ENCODE data around the gene RHOG. TPM values are rescaled to one million over a fixed set of nuclear protein-coding genes. Genes with fewer than 3 reads are reported as not detected.
"Not testable (repeated sequence)": the region's sequence is repeated elsewhere in the genome, so short reads cannot be mapped to it uniquely, and the experiment has no call there.

RHOG gene
- total and polyA plus RNA-seq, 2 experiments from 2014 or later: 18.0 to 36.9 TPM

- H3K27ac ChIP-seq: no peak overlapping the region
- H4K20me1 ChIP-seq (ENCODE audit: insufficient read depth, poor library complexity, severe bottlenecking): no peaks in the 10 kb centered on the region
- 79% methylated on average over 2 of the region's 2 CpGs for WGBS (ENCODE audit: low lambda C conversion rate, missing lambda C conversion rate)
- no peak overlapping the region for H3K4me2 ChIP-seq
- H3K79me2 ChIP-seq: no peaks in the 10 kb centered on the region
- H3K27me3 ChIP-seq: no peaks in the 10 kb centered on the region
- no peak for DNase-seq (ENCODE audit: low spot score)
- no peak overlapping the region for H3K4me3 ChIP-seq
- H2AFZ ChIP-seq: no peak overlapping the region
- H3K9me2 ChIP-seq (replicated peaks; ENCODE audit: insufficient read depth): no peaks in the 10 kb centered on the region
- TF ChIP-seq CTCF (IDR thresholded peaks at IDR 0.05; ENCODE audit: poor library complexity) (no peak), EZH2 (IDR thresholded peaks at IDR 0.05; ENCODE audit: borderline replicate concordance) (no peak), EZH2phosphoT487 (IDR thresholded peaks at IDR 0.05; ENCODE audit: low read depth, severe bottlenecking, unreplicated experiment) (no peak)
- no peaks in the 10 kb centered on the region for H3K36me3 ChIP-seq (replicated peaks; ENCODE audit: insufficient read depth, low read depth)
- H3K9me3 ChIP-seq (ENCODE audit: low read depth): no peaks in the 10 kb centered on the region
- no peaks in the 10 kb centered on the region for H3K4me1 ChIP-seq (ENCODE audit: insufficient read depth)
Observed at GRCh38 chr11:3816673-3817072, 24.1 kb downstream of the RHOG start.

GRCh38 chr11:3815845-3816244, 24.9 kb downstream of the RHOG start:
- WGBS (ENCODE audit: low lambda C conversion rate, missing lambda C conversion rate): 68% methylated on average over 4 of the region's 4 CpGs
- Histone ChIP-seq H3K27ac (no peak overlapping the region), H3K9me3 (ENCODE audit: low read depth) (no peaks in the 10 kb centered on the region), H3K9me2 (replicated peaks; ENCODE audit: insufficient read depth) (no peaks in the 10 kb centered on the region), H3K4me3 (no peak overlapping the region), H2AFZ (no peak overlapping the region), H3K79me2 (no peaks in the 10 kb centered on the region), H3K27me3 (no peaks in the 10 kb centered on the region), H3K4me1 (ENCODE audit: insufficient read depth) (no peaks in the 10 kb centered on the region), H4K20me1 (ENCODE audit: insufficient read depth, poor library complexity, severe bottlenecking) (no peaks in the 10 kb centered on the region), H3K36me3 (replicated peaks; ENCODE audit: insufficient read depth, low read depth) (no peaks in the 10 kb centered on the region), H3K4me2 (no peak overlapping the region)
- no peak for TF ChIP-seq CTCF (IDR thresholded peaks at IDR 0.05; ENCODE audit: poor library complexity)
- no peak for TF ChIP-seq EZH2 (IDR thresholded peaks at IDR 0.05; ENCODE audit: borderline replicate concordance)
- no peak for TF ChIP-seq EZH2phosphoT487 (IDR thresholded peaks at IDR 0.05; ENCODE audit: low read depth, severe bottlenecking, unreplicated experiment)
- no peak for DNase-seq (ENCODE audit: low spot score)

- not testable (repeated sequence) for H3K4me2 ChIP-seq; H3K79me2 ChIP-seq; H3K9me2 ChIP-seq (replicated peaks; ENCODE audit: insufficient read depth); H3K9me3 ChIP-seq (ENCODE audit: low read depth); H2AFZ ChIP-seq; H3K27me3 ChIP-seq; H4K20me1 ChIP-seq (ENCODE audit: insufficient read depth, poor library complexity, severe bottlenecking); H3K36me3 ChIP-seq (replicated peaks; ENCODE audit: insufficient read depth, low read depth); DNase-seq (ENCODE audit: low spot score); H3K4me1 ChIP-seq (ENCODE audit: insufficient read depth); H3K27ac ChIP-seq; H3K4me3 ChIP-seq
- WGBS (ENCODE audit: low lambda C conversion rate, missing lambda C conversion rate): 99% methylated on average over 5 of the region's 5 CpGs
Observed at GRCh38 chr11:3814832-3815231, 25.9 kb downstream of the RHOG start.

- no peak for DNase-seq (ENCODE audit: low spot score)
- Histone ChIP-seq H3K4me2 (no peak overlapping the region), H3K9me2 (replicated peaks; ENCODE audit: insufficient read depth) (no peaks in the 10 kb centered on the region), H3K27me3 (no peaks in the 10 kb centered on the region), H3K9me3 (ENCODE audit: low read depth) (no peaks in the 10 kb centered on the region), H3K27ac (no peak overlapping the region), H3K4me3 (no peak overlapping the region), H3K36me3 (replicated peaks; ENCODE audit: insufficient read depth, low read depth) (no peaks in the 10 kb centered on the region), H3K4me1 (ENCODE audit: insufficient read depth) (no peaks in the 10 kb centered on the region), H4K20me1 (ENCODE audit: insufficient read depth, poor library complexity, severe bottlenecking) (no peaks in the 10 kb centered on the region), H3K79me2 (no peaks in the 10 kb centered on the region), H2AFZ (no peak overlapping the region)
- WGBS (ENCODE audit: low lambda C conversion rate, missing lambda C conversion rate): 100% methylated on average over 4 of the region's 4 CpGs
- TF ChIP-seq CTCF (IDR thresholded peaks at IDR 0.05; ENCODE audit: poor library complexity): no peak
- no peak for TF ChIP-seq EZH2phosphoT487 (IDR thresholded peaks at IDR 0.05; ENCODE audit: low read depth, severe bottlenecking, unreplicated experiment)
- TF ChIP-seq EZH2 (IDR thresholded peaks at IDR 0.05; ENCODE audit: borderline replicate concordance): no peak
Observed at GRCh38 chr11:3810951-3811350, 29.8 kb downstream of the RHOG start.
